Measurements from ENCODE around the gene RIPK4. TPM values are rescaled to one million over a fixed set of nuclear protein-coding genes. Genes with fewer than 3 reads are reported as not detected.
A peak's percentile ranks its signal among the peaks of the same experiment; 100 is the strongest.

Gene RIPK4
- total RNA-seq, 1 donor from 2014 or later, result not detected

DNA sequence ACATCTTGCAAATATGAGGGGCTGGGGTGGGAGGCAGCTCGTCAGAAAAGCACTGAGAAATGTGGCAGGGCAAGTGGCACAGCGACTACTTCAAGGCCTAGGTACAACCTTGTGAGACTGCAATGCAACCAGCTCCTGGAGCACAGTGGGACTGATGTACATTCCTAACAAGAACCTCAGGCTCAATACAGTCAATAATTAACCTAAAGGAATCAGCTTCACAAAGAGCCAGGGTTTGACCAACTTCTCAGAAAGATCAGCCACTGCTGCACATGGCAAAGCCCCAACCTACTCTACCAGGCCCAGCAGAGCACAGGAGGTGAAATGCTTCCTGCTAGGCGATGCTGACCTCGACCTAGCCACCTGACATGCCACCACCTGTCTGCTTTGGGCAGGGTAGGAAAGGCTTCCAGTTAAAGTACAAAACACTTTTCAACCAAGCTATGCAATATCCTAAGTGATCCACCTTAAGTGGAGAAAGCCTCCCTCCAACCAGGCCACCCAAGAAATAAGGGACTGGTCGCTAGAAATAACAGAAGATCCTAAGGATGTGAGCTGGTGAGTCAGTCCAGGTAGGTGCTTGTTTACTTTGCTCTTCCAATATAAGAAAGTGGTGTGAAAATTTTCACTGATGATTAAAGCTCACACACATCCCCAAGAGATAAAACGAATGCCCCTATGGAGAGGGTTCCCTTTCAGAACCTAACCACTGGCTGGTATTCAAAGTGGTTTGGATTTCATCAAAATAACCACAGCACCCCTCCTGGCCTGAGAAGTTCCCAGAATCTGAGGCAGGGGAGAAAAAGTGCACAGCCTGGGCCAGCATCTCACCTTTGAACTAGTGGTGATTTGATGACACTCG is 2.1 kb downstream of the RIPK4 start:
- Mint-ChIP-seq H3K4me1 (peaks cover 49% of the 10 kb centered on the region), H3K4me3 (peak overlapping the region; percentile 6), H3K27ac (ENCODE audit: unreplicated experiment) (no peak overlapping the region), H3K27me3 (ENCODE audit: low read depth) (peaks cover 94% of the 10 kb centered on the region), H3K9me3 (no peaks in the 10 kb centered on the region), H3K36me3 (ENCODE audit: low read depth) (no peaks in the 10 kb centered on the region)
- TF ChIP-seq, protein P1, sequence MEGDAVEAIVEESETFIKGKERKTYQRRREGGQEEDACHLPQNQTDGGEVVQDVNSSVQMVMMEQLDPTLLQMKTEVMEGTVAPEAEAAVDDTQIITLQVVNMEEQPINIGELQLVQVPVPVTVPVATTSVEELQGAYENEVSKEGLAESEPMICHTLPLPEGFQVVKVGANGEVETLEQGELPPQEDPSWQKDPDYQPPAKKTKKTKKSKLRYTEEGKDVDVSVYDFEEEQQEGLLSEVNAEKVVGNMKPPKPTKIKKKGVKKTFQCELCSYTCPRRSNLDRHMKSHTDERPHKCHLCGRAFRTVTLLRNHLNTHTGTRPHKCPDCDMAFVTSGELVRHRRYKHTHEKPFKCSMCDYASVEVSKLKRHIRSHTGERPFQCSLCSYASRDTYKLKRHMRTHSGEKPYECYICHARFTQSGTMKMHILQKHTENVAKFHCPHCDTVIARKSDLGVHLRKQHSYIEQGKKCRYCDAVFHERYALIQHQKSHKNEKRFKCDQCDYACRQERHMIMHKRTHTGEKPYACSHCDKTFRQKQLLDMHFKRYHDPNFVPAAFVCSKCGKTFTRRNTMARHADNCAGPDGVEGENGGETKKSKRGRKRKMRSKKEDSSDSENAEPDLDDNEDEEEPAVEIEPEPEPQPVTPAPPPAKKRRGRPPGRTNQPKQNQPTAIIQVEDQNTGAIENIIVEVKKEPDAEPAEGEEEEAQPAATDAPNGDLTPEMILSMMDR (conservative IDR thresholded peaks at IDR 0.05), result no peak
- no peak for DNase-seq (ENCODE audit: low read depth, low spot score)

DNA sequence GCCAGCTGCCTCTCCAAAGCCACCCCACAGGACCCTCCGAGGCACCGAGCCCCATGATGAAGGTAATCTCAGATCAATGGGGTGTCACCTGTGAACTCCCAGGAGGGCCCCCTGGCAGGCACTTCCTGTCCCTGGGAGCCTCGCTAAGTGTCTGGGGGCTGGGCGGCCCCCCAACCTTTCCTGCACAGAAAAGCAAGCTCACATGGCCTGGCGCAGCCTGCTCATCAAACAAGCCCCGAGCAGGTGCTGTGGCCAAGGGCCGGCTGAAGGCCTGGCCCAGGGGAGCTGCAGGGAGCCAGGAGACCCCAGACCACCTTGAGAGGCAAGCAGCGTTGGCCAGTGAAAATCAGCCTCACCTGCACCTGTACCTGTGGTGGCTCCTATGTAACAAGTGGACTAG is 2.9 kb downstream of the RIPK4 start:
- H3K27me3 Mint-ChIP-seq (ENCODE audit: low read depth), result peaks cover 92% of the 10 kb centered on the region

DNA sequence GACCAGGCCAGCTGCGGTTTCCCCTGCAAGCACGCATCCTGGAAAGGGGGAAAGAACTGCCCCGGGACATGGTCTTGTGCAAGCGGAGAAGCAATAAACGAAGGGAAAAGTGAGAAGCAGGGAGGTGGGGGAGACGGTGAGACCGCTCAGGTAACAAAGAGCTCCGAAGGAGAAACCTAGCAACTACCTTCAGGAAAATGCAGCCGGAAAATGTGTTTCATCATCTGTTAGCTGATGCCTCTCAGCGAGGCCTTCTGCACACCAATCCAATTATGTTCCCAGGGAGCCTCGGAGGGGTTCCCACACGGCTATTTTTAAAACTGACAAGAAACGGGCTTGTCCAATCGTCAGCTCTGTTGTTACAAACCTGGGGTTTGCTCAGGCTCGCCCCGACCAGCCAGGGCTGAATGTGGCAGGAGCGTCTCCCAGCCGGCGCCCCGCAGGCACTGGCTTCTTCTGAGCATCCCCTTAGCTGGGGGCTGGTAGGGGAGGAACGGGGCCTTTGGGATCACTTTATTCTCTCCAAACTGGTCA is 3.4 kb downstream of the RIPK4 start:
- peaks cover 46% of the 10 kb centered on the region for H3K4me1 Mint-ChIP-seq
- H3K4me3 Mint-ChIP-seq, result peak overlapping the region; percentile 0
- peaks cover 87% of the 10 kb centered on the region for H3K27me3 Mint-ChIP-seq (ENCODE audit: low read depth)
- no peaks in the 10 kb centered on the region for H3K9me3 Mint-ChIP-seq
- no peak overlapping the region for H3K27ac Mint-ChIP-seq (ENCODE audit: unreplicated experiment)
- TF ChIP-seq, protein P1 (conservative IDR thresholded peaks at IDR 0.05), result no peak
- DNase-seq (ENCODE audit: low read depth, low spot score), result no peak
- H3K36me3 Mint-ChIP-seq (ENCODE audit: low read depth), result no peaks in the 10 kb centered on the region

More for the DNA sequence above, 2.9 kb downstream of the RIPK4 start:
- TF ChIP-seq, protein P1 (conservative IDR thresholded peaks at IDR 0.05), result no peak
- Mint-ChIP-seq H3K4me3 (no peak overlapping the region), H3K36me3 (ENCODE audit: low read depth) (no peaks in the 10 kb centered on the region), H3K27ac (ENCODE audit: unreplicated experiment) (no peak overlapping the region), H3K9me3 (no peaks in the 10 kb centered on the region), H3K4me1 (peaks cover 49% of the 10 kb centered on the region)
- no peak for DNase-seq (ENCODE audit: low read depth, low spot score)

DNA sequence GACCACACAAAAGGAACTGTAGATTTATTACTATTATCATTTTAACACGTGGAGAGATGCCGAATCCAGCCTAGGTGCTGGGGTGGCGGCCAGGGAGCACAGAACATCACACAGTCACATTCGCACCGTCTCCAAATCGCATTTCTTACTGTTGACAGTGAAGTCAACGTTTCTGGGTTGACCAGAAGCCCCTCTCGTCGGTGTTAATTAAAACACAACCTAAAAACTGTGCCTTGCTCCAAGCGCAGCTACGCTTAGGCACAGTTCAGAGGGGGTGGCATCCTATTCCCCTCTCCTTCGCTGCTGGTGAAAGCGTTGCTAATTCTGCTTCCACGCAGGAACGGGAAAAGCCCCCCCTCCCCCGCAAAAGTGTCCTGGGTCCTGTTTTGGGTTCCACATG is 4.1 kb downstream of the RIPK4 start:
- Mint-ChIP-seq H3K27ac (ENCODE audit: unreplicated experiment) (no peak overlapping the region), H3K9me3 (no peaks in the 10 kb centered on the region), H3K4me1 (peaks cover 41% of the 10 kb centered on the region), H3K36me3 (ENCODE audit: low read depth) (no peaks in the 10 kb centered on the region), H3K4me3 (peak overlapping the region; percentile 82), H3K27me3 (ENCODE audit: low read depth) (peaks cover 80% of the 10 kb centered on the region)
- no peak for DNase-seq (ENCODE audit: low read depth, low spot score)
- TF ChIP-seq, protein P1 (conservative IDR thresholded peaks at IDR 0.05), result no peak

DNA sequence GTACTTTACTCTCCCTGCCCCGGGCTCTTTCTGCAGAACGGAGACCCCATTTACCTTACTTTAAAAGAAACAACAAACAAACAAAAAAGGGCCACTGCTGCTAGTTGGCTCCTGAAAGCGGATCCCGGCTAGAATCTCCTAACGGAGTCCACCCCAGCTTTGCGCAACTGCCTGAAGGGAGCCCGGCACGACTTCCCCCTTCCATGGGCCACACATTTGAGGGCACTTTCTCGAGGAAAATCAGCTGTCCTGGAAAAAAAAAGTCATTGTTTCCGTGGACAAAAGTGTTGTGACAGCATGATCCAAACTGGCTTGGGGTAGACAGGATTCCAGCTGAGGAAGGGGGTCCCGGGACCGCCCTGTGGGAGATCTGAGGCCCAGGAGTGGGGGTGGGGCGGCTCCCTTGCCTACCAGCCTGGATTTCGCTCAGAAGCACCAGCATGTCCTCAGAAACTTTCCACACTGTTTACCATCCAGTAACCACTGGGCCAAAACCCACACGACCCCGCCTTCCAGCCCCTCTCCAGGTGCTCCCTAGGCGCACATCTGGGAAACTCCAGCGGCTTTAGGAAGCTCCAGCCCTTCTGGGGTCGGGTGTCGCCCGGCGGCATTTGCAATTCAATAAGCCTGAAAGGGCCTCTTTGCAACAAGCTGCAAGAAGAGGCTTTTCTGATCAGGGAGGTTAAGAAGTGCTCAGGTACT is 4.8 kb downstream of the RIPK4 start:
- no peaks in the 10 kb centered on the region for H3K36me3 Mint-ChIP-seq (ENCODE audit: low read depth)

More for the DNA sequence above, 4.8 kb downstream of the RIPK4 start:
- Mint-ChIP-seq H3K9me3 (no peaks in the 10 kb centered on the region), H3K27me3 (ENCODE audit: low read depth) (peaks cover 73% of the 10 kb centered on the region), H3K4me3 (peak overlapping the region; percentile 82), H3K27ac (ENCODE audit: unreplicated experiment) (no peak overlapping the region), H3K4me1 (peaks cover 34% of the 10 kb centered on the region)
- DNase-seq (ENCODE audit: low read depth, low spot score), result no peak
- TF ChIP-seq, protein P1 (conservative IDR thresholded peaks at IDR 0.05), result no peak
